Endothelial cell (in vitro differentiated cells): ENCODE results near the gene KIAA2012. TPM values are rescaled to one million over a fixed set of nuclear protein-coding genes. Genes with fewer than 3 reads are reported as not detected.

Experiments used
- DNase-seq: peaks from one replicate; pipeline ENCODE4 v3.0.0; 2021; ENCODE audit warnings: low spot score
- H3K27ac Mint-ChIP-seq: one replicate; pipeline ENCODE4 v1.8.0; 2021; ENCODE audit warnings: mixed read lengths, inconsistent platforms; ENCODE audit not compliant: unreplicated experiment
- H3K27me3 Mint-ChIP-seq: one replicate; pipeline ENCODE4 v1.8.0; 2021; ENCODE audit warnings: mild to moderate bottlenecking, moderate library complexity, mixed read lengths, inconsistent platforms; ENCODE audit not compliant: unreplicated experiment
- H3K36me3 Mint-ChIP-seq: one replicate; pipeline ENCODE4 v1.8.0; 2021; ENCODE audit warnings: mild to moderate bottlenecking, low read depth, mixed read lengths, inconsistent platforms; ENCODE audit not compliant: unreplicated experiment
- H3K4me1 Mint-ChIP-seq: one replicate; pipeline ENCODE4 v1.8.0; 2021; ENCODE audit warnings: mild to moderate bottlenecking, mixed read lengths, inconsistent platforms; ENCODE audit not compliant: unreplicated experiment
- H3K4me3 Mint-ChIP-seq: one replicate; pipeline ENCODE4 v1.8.0; 2021; ENCODE audit warnings: mild to moderate bottlenecking, mixed read lengths, inconsistent platforms; ENCODE audit not compliant: unreplicated experiment
- H3K9me3 Mint-ChIP-seq: one replicate; pipeline ENCODE4 v1.8.0; 2021; ENCODE audit warnings: mixed read lengths, inconsistent platforms; ENCODE audit not compliant: unreplicated experiment
- total RNA-seq: library from RNA; stranded (reverse); fragmentation: NEBNext Ultra II Directional; extraction: Animal tissue kit (Norgen Biotek cat#: 25700); gene quantifications from one replicate; pipeline ENCODE4 v1.2.1, GENCODE V29; 2021; ENCODE audit not compliant: unreplicated experiment
- TF ChIP-seq, protein P1 (sequence below): fragments of 200-600 bp; sonication (generic); IDR thresholded peaks from one replicate; pipeline ENCODE4 v1.5.0; 2021; ENCODE audit warnings: antibody characterized with exemption; ENCODE audit not compliant: unreplicated experiment

KIAA2012 gene
- total RNA-seq, 1 donor from 2014 or later = 0.08 TPM

DNA sequence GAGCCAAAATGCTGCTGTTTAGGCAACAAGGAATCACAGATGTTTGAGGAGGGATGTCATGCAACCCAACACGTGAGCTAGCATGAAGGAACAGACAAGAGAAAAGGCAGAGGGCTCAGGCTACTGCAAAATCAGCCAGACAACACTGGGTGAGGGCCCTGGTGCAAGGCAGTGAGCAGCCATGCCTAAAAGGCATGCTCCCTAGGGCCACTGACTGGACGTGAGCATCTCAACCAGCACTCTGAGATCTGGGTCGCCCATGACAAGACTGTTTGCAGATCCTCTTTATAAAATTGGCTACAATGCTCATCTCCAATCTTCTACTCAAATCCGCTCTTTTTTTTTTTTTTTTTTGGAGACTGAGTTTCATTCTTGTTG is 49.1 kb downstream of the KIAA2012 start:
- Mint-ChIP-seq H3K36me3 (peaks cover 5% of the 10 kb centered on the region), H3K4me3 (no peak overlapping the region), H3K27me3 (peaks cover 2% of the 10 kb centered on the region), H3K9me3 (peaks cover 7% of the 10 kb centered on the region), H3K27ac (no peak overlapping the region), H3K4me1 (peaks cover 8% of the 10 kb centered on the region)
- TF ChIP-seq, protein P1, sequence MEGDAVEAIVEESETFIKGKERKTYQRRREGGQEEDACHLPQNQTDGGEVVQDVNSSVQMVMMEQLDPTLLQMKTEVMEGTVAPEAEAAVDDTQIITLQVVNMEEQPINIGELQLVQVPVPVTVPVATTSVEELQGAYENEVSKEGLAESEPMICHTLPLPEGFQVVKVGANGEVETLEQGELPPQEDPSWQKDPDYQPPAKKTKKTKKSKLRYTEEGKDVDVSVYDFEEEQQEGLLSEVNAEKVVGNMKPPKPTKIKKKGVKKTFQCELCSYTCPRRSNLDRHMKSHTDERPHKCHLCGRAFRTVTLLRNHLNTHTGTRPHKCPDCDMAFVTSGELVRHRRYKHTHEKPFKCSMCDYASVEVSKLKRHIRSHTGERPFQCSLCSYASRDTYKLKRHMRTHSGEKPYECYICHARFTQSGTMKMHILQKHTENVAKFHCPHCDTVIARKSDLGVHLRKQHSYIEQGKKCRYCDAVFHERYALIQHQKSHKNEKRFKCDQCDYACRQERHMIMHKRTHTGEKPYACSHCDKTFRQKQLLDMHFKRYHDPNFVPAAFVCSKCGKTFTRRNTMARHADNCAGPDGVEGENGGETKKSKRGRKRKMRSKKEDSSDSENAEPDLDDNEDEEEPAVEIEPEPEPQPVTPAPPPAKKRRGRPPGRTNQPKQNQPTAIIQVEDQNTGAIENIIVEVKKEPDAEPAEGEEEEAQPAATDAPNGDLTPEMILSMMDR = no peak
- no peak for DNase-seq

DNA sequence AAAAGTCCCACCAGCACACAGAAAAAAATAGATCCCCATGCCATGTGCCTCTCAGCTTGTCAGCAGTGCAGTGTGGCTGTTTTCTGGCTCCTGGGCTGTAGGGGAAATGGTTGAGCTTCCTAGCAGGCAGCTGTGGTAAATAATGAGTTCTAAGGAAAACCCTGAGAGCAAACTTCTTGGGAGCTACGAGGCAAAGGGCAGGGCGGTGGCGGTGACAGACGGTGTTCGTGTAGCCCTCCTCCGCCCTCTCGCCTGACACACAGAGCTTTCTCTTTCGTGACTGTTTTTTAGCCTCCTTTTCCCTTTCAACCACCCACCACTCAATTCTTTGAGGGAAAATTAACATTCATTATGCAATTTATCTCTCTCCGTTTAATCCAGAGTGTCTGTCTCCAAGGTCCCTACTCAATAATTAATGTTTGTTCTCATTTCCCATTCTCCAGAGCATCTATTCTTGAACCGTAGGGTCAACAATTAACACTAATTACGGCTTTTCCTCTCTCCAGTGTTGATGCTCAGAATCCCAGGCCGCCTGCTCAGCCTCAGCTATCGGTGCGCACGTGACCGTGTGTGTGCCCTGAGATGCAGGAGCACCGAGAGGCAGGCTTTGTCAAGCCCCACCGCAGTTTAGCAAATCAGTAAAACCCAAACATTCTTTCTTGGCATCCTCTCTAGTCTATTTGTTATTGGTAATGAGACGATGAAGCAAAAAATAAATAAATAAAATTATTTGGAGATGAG is 50.1 kb downstream of the KIAA2012 start:
- Mint-ChIP-seq H3K36me3 (peaks cover 5% of the 10 kb centered on the region), H3K27ac (no peak overlapping the region), H3K4me3 (no peak overlapping the region), H3K27me3 (peaks cover 4% of the 10 kb centered on the region), H3K4me1 (peaks cover 8% of the 10 kb centered on the region), H3K9me3 (peaks cover 7% of the 10 kb centered on the region)
- DNase-seq = no peak
- TF ChIP-seq, protein P1 = no peak

DNA sequence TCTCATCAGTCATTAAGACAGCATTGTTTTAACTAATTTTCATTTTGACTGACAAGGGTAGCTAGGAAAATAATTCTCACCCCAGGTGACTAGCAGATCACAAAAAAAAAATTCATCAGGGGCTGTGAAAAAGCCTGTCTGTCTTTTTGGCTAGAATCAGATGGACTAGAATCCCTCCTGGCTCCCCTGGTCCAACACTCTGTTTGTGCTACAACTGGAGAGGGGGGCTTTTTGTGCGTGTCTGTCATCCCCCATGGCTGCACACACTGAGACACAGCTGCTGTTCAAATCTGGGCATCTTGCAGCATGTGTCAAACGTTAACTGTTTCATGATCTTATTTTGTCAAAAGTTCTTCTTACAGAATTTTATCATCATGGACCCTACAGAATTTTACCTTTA is 51.2 kb downstream of the KIAA2012 start:
- no peak for DNase-seq
- H3K27me3 Mint-ChIP-seq = peaks cover 4% of the 10 kb centered on the region
- peaks cover 7% of the 10 kb centered on the region for H3K9me3 Mint-ChIP-seq
- TF ChIP-seq, protein P1 = no peak
- H3K4me1 Mint-ChIP-seq = peaks cover 8% of the 10 kb centered on the region
- no peak overlapping the region for H3K27ac Mint-ChIP-seq
- H3K4me3 Mint-ChIP-seq = no peak overlapping the region
- H3K36me3 Mint-ChIP-seq = peaks cover 5% of the 10 kb centered on the region

DNA sequence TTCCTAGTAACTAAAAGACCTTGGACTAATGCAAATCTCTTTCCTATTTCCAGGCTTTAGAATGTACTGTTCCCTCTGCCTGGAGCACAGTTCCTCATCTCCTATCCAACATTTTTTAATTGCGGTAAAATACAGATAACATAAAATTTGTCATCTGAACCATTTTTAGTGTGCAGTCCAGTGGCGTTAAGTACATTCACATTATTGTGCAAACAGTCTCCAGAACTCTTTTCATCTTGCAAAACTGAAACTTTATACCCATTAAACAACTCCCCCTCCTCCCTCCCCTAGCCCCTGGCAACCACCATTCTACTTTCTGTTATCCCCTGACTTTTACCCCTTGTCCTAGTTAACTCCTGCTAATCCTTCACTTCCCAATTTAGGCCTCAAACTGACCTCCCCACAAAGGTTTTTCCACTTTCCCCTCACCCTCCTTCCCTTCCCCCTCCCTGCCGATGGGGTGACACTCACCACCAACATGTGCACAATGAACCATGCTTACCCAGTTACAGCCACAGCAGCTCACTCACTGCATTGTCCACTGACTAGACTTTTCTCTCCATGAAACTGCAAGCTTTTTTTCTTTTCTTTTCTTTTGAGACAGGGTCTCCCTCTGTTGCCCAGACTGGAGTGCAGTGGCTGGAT is 54.8 kb downstream of the KIAA2012 start:
- peaks cover 3% of the 10 kb centered on the region for H3K4me1 Mint-ChIP-seq

More for the DNA sequence above, 54.8 kb downstream of the KIAA2012 start:
- Mint-ChIP-seq H3K9me3 (no peaks in the 10 kb centered on the region), H3K4me3 (no peak overlapping the region), H3K27me3 (peaks cover 6% of the 10 kb centered on the region), H3K36me3 (no peaks in the 10 kb centered on the region), H3K27ac (no peak overlapping the region)
- DNase-seq = no peak
- TF ChIP-seq, protein P1 = no peak
